Cardiac fibroblast (primary cell): ENCODE measurements around the gene CHURC1.

Experiments used
- DNase-seq, 2 donors: peaks; one replicate each; pipeline versions ENCODE4 v3.0.0 to v3.0.0-alpha.2; 2010; ENCODE audit warnings: low read depth in 2 of 2
- H3K4me3 ChIP-seq, 2 donors: replicated peaks in 1 of 2; 1 replicate in 1 of 2; 2 replicates in 1 of 2; pipeline ENCODE4 v1.5.1; 2011; ENCODE audit warnings: low read depth in 2 of 2, low read length in 2 of 2, mild to moderate bottlenecking in 2 of 2, moderate library complexity in 1 of 2
- TF ChIP-seq, protein P1 (sequence below): IDR thresholded peaks from one replicate; pipeline ENCODE4 v1.5.1; 2011; ENCODE audit warnings: low read depth, mild to moderate bottlenecking, low read length, inconsistent platforms

Gene CHURC1

DNA sequence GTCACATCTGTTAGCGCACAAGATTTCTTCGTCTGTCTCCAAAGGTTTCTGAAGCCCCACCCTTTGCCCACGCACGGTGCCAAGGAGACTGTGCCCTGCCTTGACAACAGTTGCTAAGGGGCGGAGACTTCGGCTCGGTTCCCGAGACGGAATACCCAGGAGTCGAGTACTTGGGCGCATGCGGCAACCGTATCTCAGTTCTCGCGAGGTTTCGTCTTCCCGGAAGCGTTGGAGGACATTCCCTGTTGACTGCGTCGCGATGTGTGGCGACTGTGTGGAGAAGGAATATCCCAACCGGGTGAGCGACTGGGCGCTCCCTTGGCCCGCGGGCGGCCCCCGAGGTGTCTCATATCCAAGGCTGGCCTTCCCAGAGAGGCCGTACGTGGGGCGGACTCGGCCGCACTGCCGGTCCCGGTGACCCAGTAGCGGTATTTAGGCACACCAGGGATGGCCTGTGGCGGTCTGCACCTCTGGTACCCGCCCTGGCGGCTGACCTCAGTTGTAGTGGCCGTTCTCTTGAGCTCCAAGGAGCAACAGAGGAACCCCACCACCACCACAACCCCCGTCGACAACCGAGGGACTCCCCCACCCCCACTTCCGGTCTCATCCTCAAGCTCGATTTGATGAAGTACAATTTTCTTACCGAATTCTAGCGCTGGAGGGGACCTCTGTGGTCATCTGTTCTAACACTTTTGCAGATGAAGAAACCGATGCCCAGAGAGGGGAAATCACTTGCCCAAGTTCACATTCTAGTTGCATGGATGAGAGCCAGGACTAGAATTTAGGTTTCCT, at the start of gene CHURC1:
CHURC1 (plus strand) TSS at position 219 of the 792 bp plus-strand sequence; CDS start at position 260, 41 bp downstream.
- peak within 1 kb of the TSS; percentile 85 to 99 for H3K4me3 ChIP-seq
- peak; percentile 99 for DNase-seq
- TF ChIP-seq, protein P1, sequence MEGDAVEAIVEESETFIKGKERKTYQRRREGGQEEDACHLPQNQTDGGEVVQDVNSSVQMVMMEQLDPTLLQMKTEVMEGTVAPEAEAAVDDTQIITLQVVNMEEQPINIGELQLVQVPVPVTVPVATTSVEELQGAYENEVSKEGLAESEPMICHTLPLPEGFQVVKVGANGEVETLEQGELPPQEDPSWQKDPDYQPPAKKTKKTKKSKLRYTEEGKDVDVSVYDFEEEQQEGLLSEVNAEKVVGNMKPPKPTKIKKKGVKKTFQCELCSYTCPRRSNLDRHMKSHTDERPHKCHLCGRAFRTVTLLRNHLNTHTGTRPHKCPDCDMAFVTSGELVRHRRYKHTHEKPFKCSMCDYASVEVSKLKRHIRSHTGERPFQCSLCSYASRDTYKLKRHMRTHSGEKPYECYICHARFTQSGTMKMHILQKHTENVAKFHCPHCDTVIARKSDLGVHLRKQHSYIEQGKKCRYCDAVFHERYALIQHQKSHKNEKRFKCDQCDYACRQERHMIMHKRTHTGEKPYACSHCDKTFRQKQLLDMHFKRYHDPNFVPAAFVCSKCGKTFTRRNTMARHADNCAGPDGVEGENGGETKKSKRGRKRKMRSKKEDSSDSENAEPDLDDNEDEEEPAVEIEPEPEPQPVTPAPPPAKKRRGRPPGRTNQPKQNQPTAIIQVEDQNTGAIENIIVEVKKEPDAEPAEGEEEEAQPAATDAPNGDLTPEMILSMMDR: no peak

DNA sequence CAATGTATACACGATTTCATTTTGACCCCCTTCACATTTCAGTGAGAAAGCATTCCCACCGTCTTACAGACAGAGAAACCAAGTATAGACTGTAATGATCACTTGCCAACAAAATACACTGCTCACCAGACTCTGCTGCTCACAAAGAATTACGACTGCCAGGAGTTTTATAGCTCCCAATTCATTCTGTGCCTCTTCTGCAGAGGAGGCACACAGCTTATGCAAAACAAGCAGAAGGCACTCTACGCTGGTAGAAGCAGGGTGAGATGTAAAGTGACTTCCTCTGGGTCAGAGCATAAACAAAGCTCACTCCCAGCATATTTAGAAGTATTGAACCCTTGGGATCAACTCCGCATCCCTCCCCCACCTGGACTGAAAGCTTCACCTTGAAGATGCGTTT, 49.1 kb upstream of the CHURC1 start:
- H3K4me3 ChIP-seq: no peak overlapping the region
- TF ChIP-seq, protein P1: no peak
- DNase-seq: no peak

DNA sequence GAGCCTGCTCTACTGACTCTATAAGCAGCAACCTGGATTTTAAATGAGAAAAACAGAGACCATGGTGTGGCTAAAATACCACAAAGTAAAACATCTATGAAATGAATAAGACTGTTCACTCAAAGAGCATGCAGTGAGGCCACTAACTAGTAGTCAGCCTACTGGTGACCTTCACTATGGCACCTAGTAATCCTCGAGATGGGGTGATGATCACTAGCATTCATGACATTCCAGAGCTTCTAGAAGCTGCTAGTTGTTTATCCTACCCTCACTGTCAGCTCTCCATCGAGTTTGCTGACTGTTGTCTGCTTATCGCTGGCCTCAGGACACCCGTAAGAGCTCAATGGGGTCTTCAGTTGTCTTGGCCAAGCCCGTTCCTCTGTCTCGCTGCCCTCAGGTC, 48.3 kb upstream of the CHURC1 start:
- H3K4me3 ChIP-seq: no peak overlapping the region
- TF ChIP-seq, protein P1: no peak
- DNase-seq: no peak

DNA sequence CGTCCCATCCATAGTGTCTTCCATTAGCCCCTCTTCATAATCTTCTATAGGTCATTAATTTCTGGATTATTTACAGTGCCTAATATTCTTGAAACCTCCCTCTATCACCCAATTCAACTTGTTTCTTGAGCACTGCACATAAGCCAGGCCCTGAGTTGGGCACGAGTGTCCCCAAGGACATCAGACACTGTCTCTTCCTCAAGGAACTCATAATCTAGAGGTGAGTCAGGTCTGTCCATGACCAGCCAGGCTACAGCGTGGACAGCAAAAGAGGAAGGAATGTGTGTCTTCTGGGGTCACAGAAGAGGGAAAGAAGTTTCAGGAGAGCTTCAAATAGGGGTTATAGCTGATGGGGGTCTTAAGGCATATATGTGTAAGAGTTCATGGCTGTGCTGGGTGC, 47.1 kb upstream of the CHURC1 start:
- no peak overlapping the region for H3K4me3 ChIP-seq
- DNase-seq: no peak
- TF ChIP-seq, protein P1: no peak

DNA sequence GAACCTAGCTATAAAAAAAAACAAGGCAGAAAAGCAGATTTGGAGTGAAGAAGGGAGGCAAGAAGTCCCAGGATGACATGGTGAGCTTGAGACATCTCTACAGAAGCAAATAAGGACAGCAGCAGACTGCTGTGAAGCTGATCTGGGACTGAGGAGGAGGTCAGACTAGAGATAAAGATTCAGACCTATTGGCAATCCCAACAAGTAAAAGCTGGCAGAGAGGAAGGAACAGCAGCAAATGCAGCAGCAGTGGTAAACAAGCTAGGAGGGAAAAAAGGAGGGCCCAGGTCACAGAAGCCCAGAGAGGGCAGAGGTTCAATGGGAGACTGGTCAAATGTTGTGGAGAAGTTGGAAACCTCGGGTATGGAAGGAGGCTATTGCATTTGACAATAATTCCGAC, 45.9 kb upstream of the CHURC1 start:
- TF ChIP-seq, protein P1: no peak
- no peak overlapping the region for H3K4me3 ChIP-seq
- no peak for DNase-seq

DNA sequence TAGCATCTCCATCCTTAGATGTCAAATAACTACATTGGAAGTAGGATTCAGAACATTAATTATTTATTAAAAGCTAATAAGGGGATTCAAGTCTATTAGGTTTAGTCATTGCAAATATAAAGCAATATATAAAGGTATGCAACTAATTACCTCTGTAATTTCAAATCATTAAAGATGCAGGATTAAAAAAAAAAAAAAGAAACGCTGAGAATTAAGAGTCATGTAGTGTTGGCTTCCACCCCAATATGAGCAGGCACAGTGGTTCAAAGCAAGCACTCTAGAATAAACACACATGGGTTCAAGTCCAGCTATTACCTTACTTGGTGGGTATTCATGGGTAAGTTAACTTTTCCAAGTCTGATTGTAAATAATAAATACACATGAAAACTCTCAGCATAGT, 45.4 kb upstream of the CHURC1 start:
- no peak overlapping the region for H3K4me3 ChIP-seq
- TF ChIP-seq, protein P1: no peak
- DNase-seq: no peak
